Measurements from ENCODE around the gene KLHL33. TPM values are rescaled to one million over a fixed set of nuclear protein-coding genes. Genes with fewer than 3 reads are reported as not detected.
A peak's percentile ranks its signal among the peaks of the same experiment; 100 is the strongest.

KLHL33 gene
- under 1 TPM in 5 of 6 experiments, not detected in 1; 0.06 to 0.19 (median 0.11) TPM for total RNA-seq
- long read RNA-seq, result 0 reads

- Histone ChIP-seq H3K9me3 (no peaks in the 10 kb centered on the region), H3K27me3 (no peaks in the 10 kb centered on the region), H3K36me3 (no peaks in the 10 kb centered on the region), H3K4me1 (no peaks in the 10 kb centered on the region), H3K4me3 (peak within 1 kb of the TSS in 2 of 3 donors; percentile 4 to 21), H3K27ac (peak within 1 kb of the TSS in 1 of 3 donors; percentile 15)
- WGBS (ENCODE audit: insufficient coverage, low coverage, low lambda C conversion rate, missing lambda C conversion rate), result 62% methylated on average over 8 of the region's 17 CpGs
- DNase-seq (no peak), ATAC-seq (peak in 1 of 4 donors; percentile 13)
- TF ChIP-seq CTCF (IDR thresholded peaks at IDR 0.05), result no peak
- TF ChIP-seq POLR2A (IDR thresholded peaks at IDR 0.05), result no peak
- intact Hi-C loops (cut with DNase I), result loop anchor here in 1 of 2 donors (10.0 kb wide), 1 partner anchor 169 kb away; no protein-coding TSS in a partner anchor
Observed at GRCh38 chr14:20435582-20436362, at the start of gene KLHL33. Gene KLHL33 (minus strand): TSS chr14:20436166. CDS start chr14:20435811, 355 bp downstream.

GRCh38 chr14:20482382-20482781, 46.4 kb upstream of the KLHL33 start:
- intact Hi-C loops (cut with DNase I), result no loop called here
- ATAC-seq, result no peak
- 86% methylated on average over 5 of the region's 5 CpGs for WGBS (ENCODE audit: insufficient coverage, low coverage, low lambda C conversion rate, missing lambda C conversion rate)

GRCh38 chr14:20478894-20479293, 42.9 kb upstream of the KLHL33 start:
- no peak overlapping the region for H3K4me3 ChIP-seq
- TF ChIP-seq POLR2A (IDR thresholded peaks at IDR 0.05) (no peak), CTCF (IDR thresholded peaks at IDR 0.05) (no peak)
- intact Hi-C loops (cut with DNase I), result no loop called here
- no peaks in the 10 kb centered on the region for H3K27me3 ChIP-seq
- H3K27ac ChIP-seq, result no peak overlapping the region
- peaks cover 0 to 32% (median 14%) of the 10 kb centered on the region in 4 donors for H3K36me3 ChIP-seq
- DNase-seq (no peak), ATAC-seq (no peak)
- peaks cover 0 to 16% (median 2%) of the 10 kb centered on the region in 4 donors for H3K4me1 ChIP-seq
- H3K9me3 ChIP-seq, result no peaks in the 10 kb centered on the region
- WGBS (ENCODE audit: insufficient coverage, low coverage, low lambda C conversion rate, missing lambda C conversion rate), result 93% methylated on average over 2 of the region's 2 CpGs

More at GRCh38 chr14:20482382-20482781, 46.4 kb upstream of the KLHL33 start:
- H3K4me3 ChIP-seq, result no peak overlapping the region
- H3K4me1 ChIP-seq, result peaks cover 0 to 8% (median 2%) of the 10 kb centered on the region in 4 donors
- no peaks in the 10 kb centered on the region for H3K9me3 ChIP-seq
- no peak for TF ChIP-seq CTCF (IDR thresholded peaks at IDR 0.05)
- no peak for TF ChIP-seq POLR2A (IDR thresholded peaks at IDR 0.05)
- H3K27ac ChIP-seq, result no peak overlapping the region
- no peaks in the 10 kb centered on the region for H3K36me3 ChIP-seq
- H3K27me3 ChIP-seq, result no peaks in the 10 kb centered on the region
- no peak for DNase-seq

GRCh38 chr14:20477211-20477876, 41.4 kb upstream of the KLHL33 start:
- peak; percentile 38 to 68 (median 54) for ATAC-seq
- peak overlapping the region in 2 of 3 donors; percentile 20 to 24 for H3K27ac ChIP-seq
- H3K9me3 ChIP-seq, result no peaks in the 10 kb centered on the region
- WGBS (ENCODE audit: insufficient coverage, low coverage, low lambda C conversion rate, missing lambda C conversion rate), result 23% methylated on average over 1 of the region's 1 CpG
- no peak overlapping the region for H3K4me3 ChIP-seq
- intact Hi-C loops (cut with DNase I), result no loop called here
- H3K36me3 ChIP-seq, result peaks cover 0 to 36% (median 15%) of the 10 kb centered on the region in 4 donors
- TF ChIP-seq CTCF (IDR thresholded peaks at IDR 0.05) (no peak), POLR2A (IDR thresholded peaks at IDR 0.05) (no peak)
- no peaks in the 10 kb centered on the region for H3K27me3 ChIP-seq
- H3K4me1 ChIP-seq, result peaks cover 0 to 30% (median 6%) of the 10 kb centered on the region in 4 donors
- DNase-seq, result peak; percentile 47 to 75 (median 64)
